ENCODE measurements around the gene TSC1. TPM values are rescaled to one million over a fixed set of nuclear protein-coding genes. Genes with fewer than 3 reads are reported as not detected.

The TSC1 gene
- total RNA-seq, 4 donors from 2014 or later: 29.7 to 55.3 (median 44.0) TPM

- no peak for DNase-seq
- H3K27me3 ChIP-seq: no peaks in the 10 kb centered on the region
- peak overlapping the region; percentile 97 to 99 for H3K27ac ChIP-seq
- intact Hi-C loops (cut with DNase I; ENCODE audit: low total_unique reads): no loop called here
- peak overlapping the region; percentile 98 to 99 for H3K4me3 ChIP-seq
- H3K36me3 ChIP-seq: no peaks in the 10 kb centered on the region
- TF ChIP-seq POLR2A (IDR thresholded peaks at IDR 0.05): no peak
- no peak for TF ChIP-seq CTCF (IDR thresholded peaks at IDR 0.05)
- no peaks in the 10 kb centered on the region for H3K9me3 ChIP-seq
- peaks cover 0 to 5% of the 10 kb centered on the region in 2 donors for H3K4me1 ChIP-seq
Observed at GRCh38 chr9:132945186-132946130, 1.0 kb upstream of the TSC1 start.

GRCh38 chr9:132943651-132944293 lies 644 bp downstream of the TSC1 start:
- H3K4me1 ChIP-seq: peaks cover 0 to 5% of the 10 kb centered on the region in 2 donors
- H3K36me3 ChIP-seq: no peaks in the 10 kb centered on the region
- H3K9me3 ChIP-seq: no peaks in the 10 kb centered on the region
- H3K4me3 ChIP-seq: peak overlapping the region; percentile 98 to 99
- no peaks in the 10 kb centered on the region for H3K27me3 ChIP-seq
- intact Hi-C loops (cut with DNase I; ENCODE audit: low total_unique reads): no loop called here
- H3K27ac ChIP-seq: peak overlapping the region; percentile 97 to 99
- TF ChIP-seq POLR2A (IDR thresholded peaks at IDR 0.05) (no peak), CTCF (IDR thresholded peaks at IDR 0.05) (no peak)
- no peak for DNase-seq

DNA sequence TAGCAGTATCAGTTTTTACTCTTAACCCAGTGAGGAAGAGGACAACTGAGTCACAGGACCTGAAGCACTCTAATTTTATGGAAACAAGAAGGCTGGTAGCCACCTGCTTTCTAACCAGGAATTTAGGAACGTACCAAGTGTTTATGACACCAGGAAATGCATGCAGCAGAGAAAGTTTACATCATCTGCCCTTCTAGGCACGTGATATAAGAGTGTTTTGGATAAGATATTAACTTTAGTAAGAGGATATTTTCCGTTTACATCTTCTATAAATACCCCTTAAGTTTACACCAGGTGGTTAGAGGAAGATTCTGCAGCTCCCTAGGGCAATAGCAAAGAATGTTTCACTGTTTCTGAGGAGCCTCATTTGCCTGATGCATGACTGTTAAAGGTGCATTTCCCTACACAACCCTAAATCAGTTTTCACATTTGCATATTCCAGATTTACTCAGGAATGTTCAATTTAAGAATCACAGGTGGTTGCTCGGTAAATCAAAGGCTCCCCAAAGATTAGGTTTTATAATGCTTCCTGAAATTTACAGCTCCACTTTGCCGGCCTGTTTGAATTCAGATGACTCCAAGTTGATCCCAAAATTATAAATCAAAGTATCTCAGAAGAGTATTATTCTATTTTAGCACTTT lies 1.8 kb downstream of the TSC1 start:
- H3K9me3 ChIP-seq: no peaks in the 10 kb centered on the region
- no peak overlapping the region for H3K27ac ChIP-seq
- H3K4me1 ChIP-seq: peaks cover 0 to 5% of the 10 kb centered on the region in 2 donors
- H3K4me3 ChIP-seq: no peak overlapping the region
- H3K27me3 ChIP-seq: no peaks in the 10 kb centered on the region
- no peak for DNase-seq
- TF ChIP-seq POLR2A (IDR thresholded peaks at IDR 0.05) (no peak), CTCF (IDR thresholded peaks at IDR 0.05) (no peak)
- intact Hi-C loops (cut with DNase I; ENCODE audit: low total_unique reads): no loop called here
- H3K36me3 ChIP-seq: no peaks in the 10 kb centered on the region

GRCh38 chr9:132939169-132939568 lies 5.2 kb downstream of the TSC1 start:
- H3K4me1 ChIP-seq: peaks cover 0 to 5% of the 10 kb centered on the region in 2 donors
- no peak overlapping the region for H3K4me3 ChIP-seq
- no peaks in the 10 kb centered on the region for H3K9me3 ChIP-seq
- H3K27me3 ChIP-seq: no peaks in the 10 kb centered on the region
- intact Hi-C loops (cut with DNase I; ENCODE audit: low total_unique reads): no loop called here
- H3K36me3 ChIP-seq: no peaks in the 10 kb centered on the region
- no peak for TF ChIP-seq CTCF (IDR thresholded peaks at IDR 0.05)
- TF ChIP-seq POLR2A (IDR thresholded peaks at IDR 0.05): no peak
- no peak overlapping the region for H3K27ac ChIP-seq
- no peak for DNase-seq

Data from uterus (tissue), 4 donors.